Activated naive CD8-positive, alpha-beta T cell treated with anti-CD3 and anti-CD28 coated beads, Interleukin-2, amount 50 U/mL, for 16 hours (primary cell): Measurements from ENCODE around the gene MYO3B.
"Not testable (repeated sequence)": the region's sequence is repeated elsewhere in the genome, so short reads cannot be mapped to it uniquely, and the experiment has no call there.

Experiments used
- DNase-seq: peaks from one replicate; pipeline ENCODE4 v3.0.0-alpha.2; 2020; ENCODE audit warnings: low read depth, low spot score

Gene MYO3B

DNA sequence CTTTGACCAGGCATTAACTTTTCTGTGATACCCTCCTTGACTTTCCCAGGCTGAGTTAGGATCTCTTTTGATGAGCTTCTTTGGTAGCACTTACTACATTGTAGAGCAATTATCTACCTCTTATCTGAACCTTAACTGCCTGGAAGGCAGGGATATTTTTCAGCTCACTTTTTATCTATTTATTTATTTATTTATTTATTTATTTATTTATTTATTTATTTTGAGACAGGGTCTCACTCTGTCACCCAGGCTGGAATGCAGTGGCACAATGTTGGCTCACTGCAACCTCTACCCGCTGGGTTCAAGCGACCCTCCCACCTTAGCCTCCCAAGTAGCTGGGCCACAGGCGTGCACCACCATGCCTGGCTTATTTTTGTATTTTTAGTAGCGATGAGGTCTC, 294.6 kb downstream of the MYO3B start:
- DNase-seq = not testable (repeated sequence)

GRCh38 chr2:170475878-170476277, 297.9 kb downstream of the MYO3B start:
- DNase-seq = no peak

DNA sequence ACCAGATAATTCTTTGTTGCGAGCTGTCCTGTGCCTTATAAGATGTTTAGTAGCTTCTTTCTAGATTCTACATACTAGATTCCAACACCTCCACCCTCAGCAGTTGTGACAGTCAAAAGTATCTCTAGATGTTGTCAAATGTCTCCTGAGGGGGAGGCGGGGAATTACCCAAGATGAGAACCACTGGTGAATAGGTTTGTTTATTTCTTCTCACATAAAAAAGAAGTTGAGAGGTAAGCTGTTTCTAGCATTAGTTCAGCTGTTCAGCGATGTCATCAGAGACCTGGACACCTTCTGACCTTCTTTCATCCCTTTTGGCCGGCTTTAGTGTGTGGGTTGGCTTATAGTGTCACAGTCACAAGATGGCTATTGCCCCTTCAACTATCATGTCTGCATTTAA, 299.7 kb downstream of the MYO3B start:
- DNase-seq = no peak

DNA sequence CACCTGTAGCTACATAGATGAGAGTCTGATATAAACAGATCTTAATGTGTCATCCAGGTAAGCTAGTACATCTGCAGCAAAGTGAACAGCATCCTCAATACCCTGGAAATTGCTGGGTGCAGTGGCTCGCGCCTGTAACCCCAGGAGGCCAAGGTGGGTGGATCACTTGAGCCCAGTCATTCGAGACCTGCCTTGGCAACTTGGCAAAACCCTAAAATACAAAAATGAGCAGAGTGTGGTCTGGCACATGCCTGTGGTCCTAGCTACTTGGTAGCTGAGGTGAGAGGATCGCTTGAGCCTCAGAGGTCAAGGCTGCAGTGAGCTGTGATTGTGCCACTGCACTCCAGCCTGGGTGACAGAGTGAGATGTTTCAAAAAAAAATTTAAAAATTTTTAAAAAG, 303.3 kb downstream of the MYO3B start:
- no peak for DNase-seq

- DNase-seq = no peak
These were observed 306.6 kb downstream of the MYO3B start for GRCh38 chr2:170484552-170484951.

GRCh38 chr2:170485254-170486026, 307.5 kb downstream of the MYO3B start:
- DNase-seq = no peak

GRCh38 chr2:170486730-170487129, 308.8 kb downstream of the MYO3B start:
- DNase-seq = no peak

DNA sequence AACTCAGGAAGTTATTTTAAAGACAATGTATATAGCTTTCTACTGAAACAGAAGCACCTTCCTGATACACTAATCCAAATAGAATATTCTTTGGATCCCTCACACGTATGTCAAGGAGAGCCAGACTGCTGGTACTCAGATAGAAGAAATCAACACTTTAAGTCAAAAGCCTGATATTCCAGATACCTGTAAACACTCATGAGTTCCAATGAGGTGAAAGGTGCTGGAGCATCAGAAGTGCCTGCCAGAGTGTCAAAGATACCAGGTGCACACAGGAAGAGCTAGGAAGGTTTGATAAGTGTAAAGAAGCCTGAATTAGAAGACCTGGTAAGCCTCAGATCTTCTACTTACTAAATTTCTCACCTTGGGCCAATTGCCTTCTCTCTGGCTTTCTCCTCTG, 310.9 kb downstream of the MYO3B start:
- DNase-seq = no peak

DNA sequence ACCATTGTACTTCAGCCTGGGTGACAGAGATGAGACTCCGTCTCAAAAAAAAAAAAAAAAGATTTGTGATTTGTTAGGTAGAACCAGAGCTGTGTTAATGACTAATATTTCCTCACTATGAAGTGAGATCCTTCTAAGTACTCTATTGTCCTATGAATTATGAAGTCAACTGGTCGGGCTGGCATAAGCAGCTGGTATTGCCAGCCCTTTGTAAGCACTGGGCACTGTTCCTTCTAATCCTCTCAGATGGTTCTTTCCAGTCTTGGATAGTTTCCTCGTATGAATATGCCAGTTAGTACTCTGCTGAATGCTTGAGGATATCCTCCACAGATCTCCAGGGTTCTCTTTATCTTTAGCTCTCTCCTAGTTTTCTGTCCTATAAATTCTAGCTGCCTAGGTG, 314.1 kb downstream of the MYO3B start:
- DNase-seq = no peak

- DNase-seq = no peak
These were observed 315.6 kb downstream of the MYO3B start for GRCh38 chr2:170493426-170494097.

- DNase-seq = no peak
These were observed 317.9 kb downstream of the MYO3B start for GRCh38 chr2:170495896-170496295.

DNA sequence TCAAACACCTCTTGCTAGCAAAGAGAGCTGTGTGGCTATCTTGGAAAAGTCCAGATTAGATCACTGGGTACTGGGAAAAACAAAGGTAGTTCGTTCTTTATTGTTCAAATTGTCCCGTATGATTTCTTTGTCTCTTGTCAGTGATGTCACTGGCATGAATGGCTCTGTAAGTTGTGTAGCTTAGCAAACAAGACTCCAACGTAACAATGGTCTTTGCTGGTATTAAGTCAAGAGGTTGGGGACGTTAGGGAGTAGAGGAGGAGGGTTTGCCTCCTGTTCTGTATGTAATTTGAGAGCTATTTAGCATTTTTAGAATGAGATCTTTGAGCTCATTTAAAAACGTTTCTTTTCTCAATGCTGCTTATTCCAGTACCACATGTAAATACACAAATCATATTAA, 320.7 kb downstream of the MYO3B start:
- DNase-seq = no peak

DNA sequence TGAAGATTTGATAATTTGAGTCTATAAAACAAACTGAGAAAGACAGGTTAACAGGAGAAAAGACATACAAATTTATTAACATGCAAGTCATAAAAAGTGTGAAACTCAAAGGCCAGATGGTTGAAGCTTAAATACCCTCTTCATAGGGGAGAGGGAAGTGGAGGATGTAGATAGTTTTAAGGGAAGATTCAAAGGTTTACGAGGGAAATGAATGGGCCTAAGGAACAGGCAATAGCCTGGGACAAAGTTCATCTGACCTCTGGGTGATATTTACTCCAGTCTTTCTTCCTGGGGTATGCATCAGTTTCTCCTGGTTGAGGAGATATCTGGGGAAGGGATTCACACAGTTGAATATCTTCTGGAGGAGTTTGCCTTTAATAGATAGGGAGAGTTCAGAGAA, 322.2 kb downstream of the MYO3B start:
- DNase-seq = no peak

DNA sequence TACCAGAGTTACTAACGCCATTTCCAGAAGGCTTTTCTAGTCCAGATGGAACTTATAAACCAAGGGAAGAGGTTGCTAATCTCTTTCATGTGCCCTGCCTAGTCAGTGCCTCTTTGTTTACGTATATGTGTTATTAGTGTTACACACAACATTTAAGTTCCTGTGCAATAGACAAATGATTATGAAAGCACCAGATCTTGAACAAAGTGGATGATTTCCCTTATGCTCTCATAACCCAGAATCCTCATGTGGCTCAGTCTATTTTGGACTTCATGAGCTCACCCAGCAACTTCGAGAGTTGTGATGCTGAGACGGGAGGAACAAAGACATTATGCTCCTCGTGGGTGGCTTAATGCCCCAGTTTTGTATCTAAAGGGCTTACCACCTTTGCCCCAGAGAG, 322.8 kb downstream of the MYO3B start:
- no peak for DNase-seq

- DNase-seq = no peak
These were observed 323.6 kb downstream of the MYO3B start for GRCh38 chr2:170501421-170502043.

GRCh38 chr2:170502361-170503130, 324.6 kb downstream of the MYO3B start:
- no peak for DNase-seq

- no peak for DNase-seq
These were observed 325.6 kb downstream of the MYO3B start for GRCh38 chr2:170503563-170503962.

GRCh38 chr2:170503971-170504809, 326.2 kb downstream of the MYO3B start:
- no peak for DNase-seq

- DNase-seq = no peak
These were observed 326.8 kb downstream of the MYO3B start for GRCh38 chr2:170504810-170505145.

- no peak for DNase-seq
These were observed 327.8 kb downstream of the MYO3B start for GRCh38 chr2:170505631-170506275.
